Adrenal gland (tissue), 5 donors: ENCODE data around the gene KASH5.

Experiments
- CTCF ChIP-seq, 6 experiments: fragments of 450-650 bp in 4 of 6; fragments of 200-600 bp in 2 of 6; sonication (generic) in 1 of 6; IDR thresholded peaks; 1 replicate in 5 of 6; 2 replicates in 1 of 6; pipeline versions ENCODE4 v1.5.1 to v1.8.0; 2016 to 2021; ENCODE audit warnings: antibody characterized with exemption in 6 of 6, mild to moderate bottlenecking in 2 of 6, moderate library complexity in 1 of 6
- POLR2A ChIP-seq, 2 donors: fragments of 450-650 bp; IDR thresholded peaks; one replicate each; pipeline ENCODE4 v1.6.1; 2017; ENCODE audit warnings: antibody characterized with exemption in 2 of 2, mild to moderate bottlenecking in 2 of 2, moderate library complexity in 1 of 2
- donor health status: DM: no; HTN: no; CAD: no.

DNA sequence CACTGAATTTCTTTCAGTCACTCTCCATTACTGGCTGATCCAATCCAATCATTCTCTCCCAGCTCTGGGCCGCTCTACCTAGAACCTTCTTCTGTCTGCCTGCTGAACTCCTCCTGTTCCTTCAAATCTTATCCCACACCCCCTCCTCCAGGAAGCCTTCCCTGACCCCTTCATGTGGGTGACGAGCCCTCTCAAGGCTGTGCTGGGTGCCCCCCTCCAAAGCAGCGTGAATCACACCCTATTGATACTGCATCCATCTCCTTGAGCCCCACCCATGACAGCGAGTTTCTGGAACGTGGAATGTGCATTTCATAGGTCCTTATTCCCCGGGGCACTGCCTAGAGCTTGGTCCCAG lies 60.4 kb downstream of the KASH5 start:
- TF ChIP-seq CTCF (IDR thresholded peaks at IDR 0.05), result no peak
- no peak for TF ChIP-seq POLR2A (IDR thresholded peaks at IDR 0.05)
